HEK293 (cell line): Measurements from ENCODE around the gene RPGRIP1L.

ENCODE experiments used
- CTCF ChIA-PET: fragments of 350-600 bp; formaldehyde crosslinking; extraction: SDS; loops from one replicate; lab custom pipeline; 2021; ENCODE audit warnings: antibody characterized with exemption; lab: Yijun Ruan, JAX
- POLR2A ChIA-PET: fragments of 300-600 bp; formaldehyde crosslinking; extraction: SDS; loops from one replicate; lab custom pipeline; 2020; ENCODE audit warnings: antibody characterized with exemption, inconsistent platforms; lab: Yijun Ruan, JAX
- H3K27ac ChIP-seq: fragments of 200-500 bp; sonication (Bioruptor generic); 2 replicates; pipeline ENCODE4 v1.5.1; 2014; ENCODE audit warnings: low read depth, low read length, control low read depth, inconsistent platforms; ENCODE audit errors: extremely low read depth
- H3K36me3 ChIP-seq, 2 experiments: fragments of 200-500 bp in 1 of 2; sonication (Bioruptor generic) in 1 of 2; 1 replicate in 1 of 2; 2 replicates in 1 of 2; pipeline ENCODE4 v1.5.1; 2014 to 2017; ENCODE audit warnings: inconsistent platforms in 2 of 2, low read length in 2 of 2; ENCODE audit not compliant: control insufficient read depth in 2 of 2, insufficient read depth in 1 of 2
- H3K4me1 ChIP-seq: fragments of 200-500 bp; sonication (Bioruptor generic); 2 replicates; pipeline ENCODE4 v1.5.1; 2014; ENCODE audit warnings: mild to moderate bottlenecking, low read length, inconsistent platforms; ENCODE audit not compliant: control insufficient read depth, insufficient read depth
- H3K4me3 ChIP-seq: 2 replicates; pipeline ENCODE4 v1.5.1; 2011; ENCODE audit warnings: low read depth, mild to moderate bottlenecking, control low read depth, low read length, moderate library complexity
- H3K9me3 ChIP-seq: fragments of 200-500 bp; sonication (Bioruptor generic); 2 replicates; pipeline ENCODE4 v1.5.1; 2014; ENCODE audit warnings: low read depth, low read length, inconsistent platforms; ENCODE audit not compliant: control insufficient read depth, insufficient read depth
- BCL11B ChIP-seq: fragments of 450-650 bp; formaldehyde crosslinking; IDR thresholded peaks from 2 replicates; pipeline ENCODE4 v1.5.1; 2016; ENCODE audit warnings: low read depth, missing biosample characterization, missing genetic modification characterization
- IKZF3 ChIP-seq: fragments of 450-650 bp; IDR thresholded peaks from 2 replicates; pipeline ENCODE4 v1.5.0; 2018; ENCODE audit warnings: missing biosample characterization, mild to moderate bottlenecking, missing genetic modification characterization, moderate library complexity
- SCRT1 ChIP-seq: fragments of 450-650 bp; formaldehyde crosslinking; IDR thresholded peaks from 2 replicates; pipeline ENCODE4 v1.5.1; 2016; ENCODE audit warnings: missing biosample characterization, missing genetic modification characterization, borderline replicate concordance
- YY2 ChIP-seq: fragments of 450-650 bp; formaldehyde crosslinking; IDR thresholded peaks from 2 replicates; pipeline ENCODE4 v1.5.1; 2016; ENCODE audit warnings: missing biosample characterization, missing genetic modification characterization
- ZBTB20 ChIP-seq: fragments of 450-650 bp; formaldehyde crosslinking; IDR thresholded peaks from 2 replicates; pipeline ENCODE4 v1.5.1; 2016; ENCODE audit warnings: missing biosample characterization, missing genetic modification characterization
- ZEB2 ChIP-seq: fragments of 450-650 bp; formaldehyde crosslinking; IDR thresholded peaks from 2 replicates; pipeline ENCODE4 v1.5.1; 2016; ENCODE audit warnings: missing biosample characterization, missing genetic modification characterization
- ZFHX2 ChIP-seq: fragments of 450-650 bp; formaldehyde crosslinking; conservative IDR thresholded peaks from 2 replicates; pipeline ENCODE4 v1.5.1; 2016; ENCODE audit warnings: missing biosample characterization, missing genetic modification characterization
- ZFP69B ChIP-seq: fragments of 450-650 bp; formaldehyde crosslinking; IDR thresholded peaks from 2 replicates; pipeline ENCODE4 v1.5.1; 2016; ENCODE audit warnings: missing biosample characterization, missing genetic modification characterization
- ZNF133 ChIP-seq: fragments of 450-650 bp; formaldehyde crosslinking; IDR thresholded peaks from 2 replicates; pipeline ENCODE4 v1.5.1; 2016; ENCODE audit warnings: missing biosample characterization, missing genetic modification characterization
- ZNF174 ChIP-seq: fragments of 450-650 bp; formaldehyde crosslinking; IDR thresholded peaks from 2 replicates; pipeline ENCODE4 v1.5.0; 2017; ENCODE audit warnings: missing biosample characterization, mild to moderate bottlenecking, missing genetic modification characterization
- ZNF184 ChIP-seq: fragments of 450-650 bp; IDR thresholded peaks from 2 replicates; pipeline ENCODE4 v1.5.1; 2018; ENCODE audit warnings: missing biosample characterization, mild to moderate bottlenecking, missing genetic modification characterization
- ZNF311 ChIP-seq: fragments of 450-650 bp; formaldehyde crosslinking; IDR thresholded peaks from 2 replicates; pipeline ENCODE4 v1.5.1; 2017; ENCODE audit warnings: missing biosample characterization, missing genetic modification characterization, borderline replicate concordance
- ZNF366 ChIP-seq: fragments of 450-650 bp; formaldehyde crosslinking; conservative IDR thresholded peaks from 2 replicates; pipeline ENCODE4 v1.5.1; 2016; ENCODE audit warnings: missing biosample characterization, missing genetic modification characterization
- ZNF48 ChIP-seq: fragments of 450-650 bp; formaldehyde crosslinking; IDR thresholded peaks from 2 replicates; pipeline ENCODE4 v1.5.1; 2016; ENCODE audit warnings: missing biosample characterization, missing genetic modification characterization
- ZNF501 ChIP-seq: fragments of 450-650 bp; formaldehyde crosslinking; IDR thresholded peaks from 2 replicates; pipeline ENCODE4 v1.5.1; 2016; ENCODE audit warnings: missing biosample characterization, missing genetic modification characterization
- ZNF555 ChIP-seq: fragments of 450-650 bp; formaldehyde crosslinking; conservative IDR thresholded peaks from 2 replicates; pipeline ENCODE4 v1.5.1; 2017; ENCODE audit warnings: missing biosample characterization, mild to moderate bottlenecking, missing genetic modification characterization, inconsistent platforms
- ZNF621 ChIP-seq: fragments of 450-650 bp; formaldehyde crosslinking; IDR thresholded peaks from 2 replicates; pipeline ENCODE4 v1.5.1; 2017; ENCODE audit warnings: missing biosample characterization, missing genetic modification characterization
- ZNF624 ChIP-seq: fragments of 450-650 bp; formaldehyde crosslinking; IDR thresholded peaks from 2 replicates; pipeline ENCODE4 v1.5.1; 2017; ENCODE audit warnings: missing biosample characterization, missing genetic modification characterization
- ZNF776 ChIP-seq: fragments of 450-650 bp; formaldehyde crosslinking; IDR thresholded peaks from 2 replicates; pipeline ENCODE4 v1.5.0; 2017; ENCODE audit warnings: missing biosample characterization, missing genetic modification characterization, borderline replicate concordance
- ZNF792 ChIP-seq: fragments of 450-650 bp; formaldehyde crosslinking; IDR thresholded peaks from 2 replicates; pipeline ENCODE4 v1.5.1; 2016; ENCODE audit warnings: missing biosample characterization, missing genetic modification characterization
- ZSCAN16 ChIP-seq: fragments of 450-650 bp; formaldehyde crosslinking; IDR thresholded peaks from 2 replicates; pipeline ENCODE4 v1.5.1; 2016; ENCODE audit warnings: missing biosample characterization, missing genetic modification characterization
- TF ChIP-seq, protein P1 (sequence below): fragments of 450-650 bp; formaldehyde crosslinking; optimal IDR thresholded peaks from 2 replicates; pipeline ENCODE3; 2016; ENCODE audit warnings: missing biosample characterization, mild to moderate bottlenecking, missing genetic modification characterization
- TF ChIP-seq, protein P2 (sequence below): fragments of 450-650 bp; formaldehyde crosslinking; IDR thresholded peaks from 2 replicates; pipeline ENCODE4 v1.5.1; 2016; ENCODE audit warnings: missing biosample characterization, missing genetic modification characterization
- TF ChIP-seq, protein P3 (sequence below): fragments of 450-650 bp; formaldehyde crosslinking; IDR thresholded peaks from 2 replicates; pipeline ENCODE4 v1.5.1; 2016; ENCODE audit warnings: missing biosample characterization, missing genetic modification characterization, low read depth
- TF ChIP-seq, protein P4 (sequence below): fragments of 450-650 bp; formaldehyde crosslinking; IDR thresholded peaks from 2 replicates; pipeline ENCODE4 v1.5.1; 2017; ENCODE audit warnings: missing biosample characterization, mild to moderate bottlenecking, missing genetic modification characterization, moderate library complexity
- TF ChIP-seq, protein P5 (sequence below): IDR thresholded peaks from 2 replicates; pipeline ENCODE4 v1.6.1; 2011; ENCODE audit warnings: mild to moderate bottlenecking, low read depth, low read length, borderline replicate concordance

The RPGRIP1L gene

DNA sequence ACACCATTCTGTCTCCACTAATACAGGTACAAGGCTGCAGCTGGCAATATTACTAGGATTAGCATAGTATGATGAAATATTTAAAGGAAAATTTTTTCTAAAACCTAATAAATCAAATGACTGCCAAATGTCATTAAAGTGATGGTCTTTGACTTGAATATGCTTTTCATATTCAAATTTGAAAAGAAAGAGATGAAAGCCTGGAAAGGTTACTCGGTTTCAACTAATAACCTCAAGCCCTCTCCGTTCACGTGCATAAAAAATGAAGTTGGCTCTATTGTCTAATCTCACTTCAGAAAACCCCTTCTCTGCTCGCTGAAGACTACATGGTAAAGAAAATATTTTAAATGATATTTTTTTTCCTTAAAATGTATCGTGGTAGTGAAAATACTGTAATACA lies 83.2 kb downstream of the RPGRIP1L start (continued):
- TF ChIP-seq, protein P1, sequence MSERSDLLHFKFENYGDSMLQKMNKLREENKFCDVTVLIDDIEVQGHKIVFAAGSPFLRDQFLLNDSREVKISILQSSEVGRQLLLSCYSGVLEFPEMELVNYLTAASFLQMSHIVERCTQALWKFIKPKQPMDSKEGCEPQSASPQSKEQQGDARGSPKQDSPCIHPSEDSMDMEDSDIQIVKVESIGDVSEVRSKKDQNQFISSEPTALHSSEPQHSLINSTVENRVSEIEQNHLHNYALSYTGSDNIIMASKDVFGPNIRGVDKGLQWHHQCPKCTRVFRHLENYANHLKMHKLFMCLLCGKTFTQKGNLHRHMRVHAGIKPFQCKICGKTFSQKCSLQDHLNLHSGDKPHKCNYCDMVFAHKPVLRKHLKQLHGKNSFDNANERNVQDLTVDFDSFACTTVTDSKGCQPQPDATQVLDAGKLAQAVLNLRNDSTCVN (tag by site-specific recombination), result no peak
- TF ChIP-seq ZFP69B (tag by site-specific recombination), result no peak
- TF ChIP-seq, all 188 proteins: peak for 0

DNA sequence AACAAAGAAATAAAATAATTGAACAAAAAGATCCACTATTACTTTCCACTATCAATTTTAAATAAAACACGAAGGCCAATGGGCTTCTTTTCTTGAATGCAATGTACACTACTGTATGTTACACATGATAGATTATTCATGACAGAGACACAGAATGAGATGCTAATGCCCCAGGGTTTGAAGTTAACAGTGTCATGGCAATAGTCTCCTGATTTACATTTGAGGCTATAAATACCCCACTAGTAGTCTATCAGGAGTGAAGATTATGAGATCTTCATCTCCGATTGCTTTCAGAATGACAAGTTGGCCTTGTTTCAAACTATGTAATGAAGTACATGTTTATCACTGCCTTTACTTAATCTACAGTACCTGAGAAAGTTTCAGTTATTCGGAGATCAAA lies 84.4 kb downstream of the RPGRIP1L start:
- POLR2A ChIA-PET, result no interaction called here
- no peak overlapping the region for H3K4me3 ChIP-seq
- no peaks in the 10 kb centered on the region for H3K9me3 ChIP-seq
- TF ChIP-seq, protein P2, sequence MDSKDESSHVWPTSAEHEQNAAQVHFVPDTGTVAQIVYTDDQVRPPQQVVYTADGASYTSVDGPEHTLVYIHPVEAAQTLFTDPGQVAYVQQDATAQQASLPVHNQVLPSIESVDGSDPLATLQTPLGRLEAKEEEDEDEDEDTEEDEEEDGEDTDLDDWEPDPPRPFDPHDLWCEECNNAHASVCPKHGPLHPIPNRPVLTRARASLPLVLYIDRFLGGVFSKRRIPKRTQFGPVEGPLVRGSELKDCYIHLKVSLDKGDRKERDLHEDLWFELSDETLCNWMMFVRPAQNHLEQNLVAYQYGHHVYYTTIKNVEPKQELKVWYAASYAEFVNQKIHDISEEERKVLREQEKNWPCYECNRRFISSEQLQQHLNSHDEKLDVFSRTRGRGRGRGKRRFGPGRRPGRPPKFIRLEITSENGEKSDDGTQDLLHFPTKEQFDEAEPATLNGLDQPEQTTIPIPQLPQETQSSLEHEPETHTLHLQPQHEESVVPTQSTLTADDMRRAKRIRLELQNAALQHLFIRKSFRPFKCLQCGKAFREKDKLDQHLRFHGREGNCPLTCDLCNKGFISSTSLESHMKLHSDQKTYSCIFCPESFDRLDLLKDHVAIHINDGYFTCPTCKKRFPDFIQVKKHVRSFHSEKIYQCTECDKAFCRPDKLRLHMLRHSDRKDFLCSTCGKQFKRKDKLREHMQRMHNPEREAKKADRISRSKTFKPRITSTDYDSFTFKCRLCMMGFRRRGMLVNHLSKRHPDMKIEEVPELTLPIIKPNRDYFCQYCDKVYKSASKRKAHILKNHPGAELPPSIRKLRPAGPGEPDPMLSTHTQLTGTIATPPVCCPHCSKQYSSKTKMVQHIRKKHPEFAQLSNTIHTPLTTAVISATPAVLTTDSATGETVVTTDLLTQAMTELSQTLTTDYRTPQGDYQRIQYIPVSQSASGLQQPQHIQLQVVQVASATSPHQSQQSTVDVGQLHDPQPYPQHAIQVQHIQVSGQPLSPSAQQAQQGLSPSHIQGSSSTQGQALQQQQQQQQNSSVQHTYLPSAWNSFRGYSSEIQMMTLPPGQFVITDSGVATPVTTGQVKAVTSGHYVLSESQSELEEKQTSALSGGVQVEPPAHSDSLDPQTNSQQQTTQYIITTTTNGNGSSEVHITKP (tag by site-specific recombination), result no peak
- no peak for TF ChIP-seq ZBTB20 (tag by site-specific recombination)
- TF ChIP-seq IKZF3 (tag by site-specific recombination), result no peak
- TF ChIP-seq, protein P3, sequence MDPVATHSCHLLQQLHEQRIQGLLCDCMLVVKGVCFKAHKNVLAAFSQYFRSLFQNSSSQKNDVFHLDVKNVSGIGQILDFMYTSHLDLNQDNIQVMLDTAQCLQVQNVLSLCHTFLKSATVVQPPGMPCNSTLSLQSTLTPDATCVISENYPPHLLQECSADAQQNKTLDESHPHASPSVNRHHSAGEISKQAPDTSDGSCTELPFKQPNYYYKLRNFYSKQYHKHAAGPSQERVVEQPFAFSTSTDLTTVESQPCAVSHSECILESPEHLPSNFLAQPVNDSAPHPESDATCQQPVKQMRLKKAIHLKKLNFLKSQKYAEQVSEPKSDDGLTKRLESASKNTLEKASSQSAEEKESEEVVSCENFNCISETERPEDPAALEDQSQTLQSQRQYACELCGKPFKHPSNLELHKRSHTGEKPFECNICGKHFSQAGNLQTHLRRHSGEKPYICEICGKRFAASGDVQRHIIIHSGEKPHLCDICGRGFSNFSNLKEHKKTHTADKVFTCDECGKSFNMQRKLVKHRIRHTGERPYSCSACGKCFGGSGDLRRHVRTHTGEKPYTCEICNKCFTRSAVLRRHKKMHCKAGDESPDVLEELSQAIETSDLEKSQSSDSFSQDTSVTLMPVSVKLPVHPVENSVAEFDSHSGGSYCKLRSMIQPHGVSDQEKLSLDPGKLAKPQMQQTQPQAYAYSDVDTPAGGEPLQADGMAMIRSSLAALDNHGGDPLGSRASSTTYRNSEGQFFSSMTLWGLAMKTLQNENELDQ (tag by site-specific recombination), result no peak
- no peak for TF ChIP-seq YY2
- no peak for TF ChIP-seq ZNF184 (tag by site-specific recombination)
- TF ChIP-seq ZNF776 (tag by site-specific recombination), result no peak
- TF ChIP-seq ZNF366 (tag by site-specific recombination), result no peak
- no peak for TF ChIP-seq ZNF311 (tag by site-specific recombination)
- no peak for TF ChIP-seq ZSCAN16
- TF ChIP-seq BCL11B, result no peak
- TF ChIP-seq, protein P4, sequence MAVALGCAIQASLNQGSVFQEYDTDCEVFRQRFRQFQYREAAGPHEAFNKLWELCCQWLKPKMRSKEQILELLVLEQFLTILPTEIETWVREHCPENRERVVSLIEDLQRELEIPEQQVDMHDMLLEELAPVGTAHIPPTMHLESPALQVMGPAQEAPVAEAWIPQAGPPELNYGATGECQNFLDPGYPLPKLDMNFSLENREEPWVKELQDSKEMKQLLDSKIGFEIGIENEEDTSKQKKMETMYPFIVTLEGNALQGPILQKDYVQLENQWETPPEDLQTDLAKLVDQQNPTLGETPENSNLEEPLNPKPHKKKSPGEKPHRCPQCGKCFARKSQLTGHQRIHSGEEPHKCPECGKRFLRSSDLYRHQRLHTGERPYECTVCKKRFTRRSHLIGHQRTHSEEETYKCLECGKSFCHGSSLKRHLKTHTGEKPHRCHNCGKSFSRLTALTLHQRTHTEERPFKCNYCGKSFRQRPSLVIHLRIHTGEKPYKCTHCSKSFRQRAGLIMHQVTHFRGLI (tag by site-specific recombination), result no peak
- peaks cover 0 to 6% of the 10 kb centered on the region in 2 experiments; a peak in 1 of 3 replicates for H3K36me3 ChIP-seq
- H3K4me1 ChIP-seq, result no peaks in the 10 kb centered on the region
- H3K27ac ChIP-seq, result no peak overlapping the region
- CTCF ChIA-PET, result no interaction called here

DNA sequence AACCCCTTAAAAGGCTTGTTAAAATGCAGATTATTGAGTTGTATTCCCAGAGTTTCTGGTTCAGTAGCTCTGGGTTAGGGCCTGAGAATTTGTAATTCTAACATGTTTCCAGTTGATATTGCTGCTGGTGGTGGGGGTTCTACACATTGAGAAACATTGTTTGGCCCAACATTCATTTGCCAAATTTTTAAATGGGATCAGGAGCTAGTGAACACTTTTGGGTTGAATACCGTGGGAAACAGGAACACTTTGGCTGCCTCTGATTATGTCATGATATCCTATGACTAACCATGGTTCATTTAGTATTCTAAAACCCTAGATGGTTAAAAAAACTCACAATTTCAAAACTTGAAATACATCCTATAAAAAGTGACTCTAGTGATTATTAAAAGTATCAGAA lies 89.3 kb downstream of the RPGRIP1L start:
- CTCF ChIA-PET, result interaction anchor here (0.7 kb wide), 2 partner anchors 25 to 1707 kb away, joined by 3 to 4 read pairs; no protein-coding TSS in a partner anchor
- H3K27ac ChIP-seq, result no peak overlapping the region
- no peak overlapping the region for H3K4me3 ChIP-seq
- no peaks in the 10 kb centered on the region for H3K4me1 ChIP-seq
- peaks cover 0 to 9% of the 10 kb centered on the region in 2 experiments; a peak in 1 of 3 replicates for H3K36me3 ChIP-seq
- no peaks in the 10 kb centered on the region for H3K9me3 ChIP-seq
- POLR2A ChIA-PET, result no interaction called here
- TF ChIP-seq ZNF624 (no peak), ZNF48 (tag by site-specific recombination) (no peak), ZNF174 (tag by site-specific recombination) (no peak), ZNF133 (tag by site-specific recombination) (no peak), ZNF555 (no peak), SCRT1 (tag by site-specific recombination) (no peak), ZNF792 (no peak), ZFHX2 (tag by site-specific recombination) (no peak), ZEB2 (tag by site-specific recombination) (no peak), ZNF501 (no peak), ZNF621 (tag by site-specific recombination) (no peak)
- TF ChIP-seq, protein P5, sequence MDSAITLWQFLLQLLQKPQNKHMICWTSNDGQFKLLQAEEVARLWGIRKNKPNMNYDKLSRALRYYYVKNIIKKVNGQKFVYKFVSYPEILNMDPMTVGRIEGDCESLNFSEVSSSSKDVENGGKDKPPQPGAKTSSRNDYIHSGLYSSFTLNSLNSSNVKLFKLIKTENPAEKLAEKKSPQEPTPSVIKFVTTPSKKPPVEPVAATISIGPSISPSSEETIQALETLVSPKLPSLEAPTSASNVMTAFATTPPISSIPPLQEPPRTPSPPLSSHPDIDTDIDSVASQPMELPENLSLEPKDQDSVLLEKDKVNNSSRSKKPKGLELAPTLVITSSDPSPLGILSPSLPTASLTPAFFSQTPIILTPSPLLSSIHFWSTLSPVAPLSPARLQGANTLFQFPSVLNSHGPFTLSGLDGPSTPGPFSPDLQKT, result no peak
